ENCODE data around the gene NRAP.

DNA sequence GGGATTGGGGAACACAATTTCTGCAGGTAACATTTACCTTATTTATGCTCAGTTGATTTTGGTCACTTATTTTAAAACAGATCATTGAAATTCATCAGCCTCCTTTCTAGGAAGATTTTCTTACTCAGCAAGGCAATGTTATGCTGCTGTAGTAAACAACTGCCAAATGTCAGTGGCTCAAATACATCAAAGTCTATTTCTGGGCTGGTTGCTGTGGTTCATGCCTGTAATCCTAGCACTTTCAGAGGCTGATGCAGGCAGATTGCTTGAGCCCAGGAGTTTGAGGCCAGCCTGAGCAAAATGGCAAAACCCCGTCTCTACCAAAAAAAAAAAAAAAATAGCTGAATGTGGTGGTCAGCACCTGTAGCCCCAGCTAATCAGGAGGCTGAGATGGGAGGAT, 85.1 kb downstream of the NRAP start:
- TF ChIP-seq POLR2A (IDR thresholded peaks at IDR 0.05; ENCODE audit: low read depth, low read length) (no peak), POLR2AphosphoS5 (IDR thresholded peaks at IDR 0.05; ENCODE audit: low read depth, low read length) (no peak), TAF1 (IDR thresholded peaks at IDR 0.05; ENCODE audit: borderline replicate concordance, low read depth, low read length) (no peak)
